Mucosa of gallbladder (tissue), 1 donor: ENCODE results near the gene IYD. TPM values are rescaled to one million over a fixed set of nuclear protein-coding genes. Genes with fewer than 3 reads are reported as not detected.
"Not testable (repeated sequence)": the region's sequence is repeated elsewhere in the genome, so short reads cannot be mapped to it uniquely, and the experiment has no call there.

Experiments used
- DNase-seq: peaks from one replicate; pipeline ENCODE4 v3.0.0-alpha.2; 2020; ENCODE audit warnings: low spot score
- total RNA-seq: library from RNA; stranded (reverse); gene quantifications from one replicate; pipeline ENCODE4 v1.2.1, GENCODE V29; 2021
- donor health status: DM: no; HTN: no; CAD: no.

IYD gene
- total RNA-seq, 1 donor from 2014 or later, result 62.6 TPM

- no peak for DNase-seq
Observed at GRCh38 chr6:150430815-150431214, 62.0 kb downstream of the IYD start.

DNA sequence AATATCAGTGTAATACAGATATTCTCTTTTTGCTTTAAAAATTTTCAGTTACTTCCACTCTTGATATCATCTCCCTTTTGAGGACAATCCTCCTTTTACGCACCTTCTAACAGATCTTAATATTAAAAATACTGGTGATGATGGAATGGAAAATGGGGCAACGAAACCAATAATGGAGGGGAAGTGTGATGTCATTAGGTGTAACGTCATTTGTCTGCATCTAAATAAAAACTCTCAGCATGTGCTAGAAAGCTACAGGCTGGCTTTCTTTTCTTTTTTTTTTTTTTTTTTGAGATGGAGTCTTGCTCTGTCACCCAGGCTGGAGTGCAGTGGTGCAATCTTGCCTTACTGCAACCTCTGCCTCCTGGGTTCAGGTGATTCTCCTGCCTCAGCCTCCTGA, 66.5 kb downstream of the IYD start:
- no peak for DNase-seq

DNA sequence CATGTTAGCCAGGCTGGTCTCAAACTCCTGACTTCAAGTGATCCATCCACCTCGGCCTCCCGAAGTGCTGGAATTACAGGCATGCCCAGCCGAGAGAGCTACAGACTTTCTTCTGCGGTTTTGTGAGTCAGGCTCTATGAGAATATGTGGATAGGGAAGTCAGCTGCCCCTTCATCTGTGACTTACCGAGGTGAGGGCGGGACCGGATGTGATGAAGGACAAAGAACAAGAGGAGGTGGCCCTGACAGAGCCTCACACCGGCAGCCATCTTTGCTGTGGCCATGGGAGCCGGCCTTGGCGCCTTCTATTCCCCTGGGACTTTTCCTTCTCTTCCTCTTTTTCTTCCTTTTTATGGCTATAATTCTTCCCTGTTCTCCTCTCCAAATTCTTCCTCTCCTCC, 67.0 kb downstream of the IYD start:
- DNase-seq, result no peak

GRCh38 chr6:150439373-150439772, 70.6 kb downstream of the IYD start:
- no peak for DNase-seq

DNA sequence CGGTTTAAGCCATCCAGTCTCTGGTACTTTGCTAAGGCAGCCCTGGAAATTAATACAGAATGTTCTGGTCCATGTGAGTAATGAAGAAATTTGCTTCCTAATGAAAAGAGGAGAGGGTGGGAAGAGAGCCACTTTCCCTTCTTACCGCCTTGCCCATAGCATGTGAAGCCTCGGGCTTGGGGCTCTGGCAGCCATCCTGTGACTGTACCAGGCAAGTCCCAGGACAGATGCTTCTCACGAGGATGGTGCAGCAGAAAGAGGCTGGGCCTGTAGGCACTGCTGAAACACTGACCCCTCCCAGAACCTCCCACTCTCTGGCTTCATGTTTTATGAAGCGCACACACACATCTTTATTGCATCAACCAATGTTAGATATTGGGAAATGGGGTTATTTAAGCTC, 74.8 kb downstream of the IYD start:
- no peak for DNase-seq

- DNase-seq, result no peak
Observed at GRCh38 chr6:150444308-150444707, 75.5 kb downstream of the IYD start.

DNA sequence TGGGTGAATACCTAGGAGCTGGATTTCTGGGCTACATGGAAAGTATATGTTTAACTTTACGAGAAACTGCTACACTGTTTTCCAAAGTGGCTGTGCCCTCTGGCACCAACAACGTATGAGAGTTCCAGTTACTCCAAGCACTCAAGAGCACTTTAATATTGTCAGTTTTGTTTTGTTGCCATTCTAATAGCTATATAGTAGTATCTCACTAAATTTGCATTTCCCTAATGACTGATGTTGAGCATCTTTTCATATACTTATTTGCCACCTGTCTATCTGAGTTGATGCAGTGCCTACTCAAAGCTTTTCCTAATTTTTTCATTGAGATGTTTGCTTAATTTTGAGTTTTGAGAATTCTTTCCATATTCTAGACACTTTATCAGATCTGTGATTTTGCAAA, 76.7 kb downstream of the IYD start:
- DNase-seq, result no peak

- DNase-seq, result no peak
Observed at GRCh38 chr6:150448221-150448620, 79.4 kb downstream of the IYD start.

GRCh38 chr6:150449055-150449454, 80.2 kb downstream of the IYD start:
- DNase-seq, result not testable (repeated sequence)

- no peak for DNase-seq
Observed at GRCh38 chr6:150450918-150451317, 82.1 kb downstream of the IYD start.

GRCh38 chr6:150451807-150452427, 83.1 kb downstream of the IYD start:
- DNase-seq, result no peak

- no peak for DNase-seq
Observed at GRCh38 chr6:150452428-150453243, 83.8 kb downstream of the IYD start.

DNA sequence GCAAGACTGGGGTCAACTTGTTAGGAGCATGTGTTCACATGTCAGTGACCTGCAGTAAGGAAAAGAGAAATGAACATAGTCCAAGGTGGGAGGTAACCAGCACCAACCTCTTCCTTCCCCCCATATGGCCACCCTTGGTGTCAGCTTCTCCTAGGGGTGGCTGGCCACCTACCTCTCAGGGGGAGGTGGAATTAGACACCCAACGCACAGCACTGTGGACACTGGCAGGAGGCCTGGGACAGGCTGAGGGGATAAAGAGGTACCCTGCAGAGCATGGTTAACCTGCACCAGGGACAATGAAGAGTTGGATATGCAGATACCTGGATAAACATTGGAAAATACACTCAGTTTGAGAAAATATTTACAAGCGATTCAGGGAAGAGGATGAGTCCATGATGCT, 84.5 kb downstream of the IYD start:
- no peak for DNase-seq

Other genes starting within 250 kb of the IYD start
- 0.37 TPM for gene PPP1R14C, start 226.0 kb upstream of the IYD start, total RNA-seq
- 24.5 TPM for gene PLEKHG1, start 230.9 kb downstream of the IYD start, total RNA-seq